NCI-H128 (cell line): ENCODE results near the gene TRRAP.
"Not testable (repeated sequence)": the region's sequence is repeated elsewhere in the genome, so short reads cannot be mapped to it uniquely, and the experiment has no call there.

Experiments
- DNase-seq: peaks from one replicate; lab custom pipeline; 2025; ENCODE audit not compliant: unreplicated experiment; lab: John Stamatoyannopoulos, UW

The TRRAP gene

GRCh38 chr7:98878365-98879197, at the start of gene TRRAP:
TSS of gene TRRAP (plus strand) at chr7:98878532. CDS start at chr7:98881151, 2,619 bp downstream.
- peak; percentile 12 for DNase-seq

- DNase-seq, result no peak
Observed at GRCh38 chr7:98830972-98831548, 47.3 kb upstream of the TRRAP start.

DNA sequence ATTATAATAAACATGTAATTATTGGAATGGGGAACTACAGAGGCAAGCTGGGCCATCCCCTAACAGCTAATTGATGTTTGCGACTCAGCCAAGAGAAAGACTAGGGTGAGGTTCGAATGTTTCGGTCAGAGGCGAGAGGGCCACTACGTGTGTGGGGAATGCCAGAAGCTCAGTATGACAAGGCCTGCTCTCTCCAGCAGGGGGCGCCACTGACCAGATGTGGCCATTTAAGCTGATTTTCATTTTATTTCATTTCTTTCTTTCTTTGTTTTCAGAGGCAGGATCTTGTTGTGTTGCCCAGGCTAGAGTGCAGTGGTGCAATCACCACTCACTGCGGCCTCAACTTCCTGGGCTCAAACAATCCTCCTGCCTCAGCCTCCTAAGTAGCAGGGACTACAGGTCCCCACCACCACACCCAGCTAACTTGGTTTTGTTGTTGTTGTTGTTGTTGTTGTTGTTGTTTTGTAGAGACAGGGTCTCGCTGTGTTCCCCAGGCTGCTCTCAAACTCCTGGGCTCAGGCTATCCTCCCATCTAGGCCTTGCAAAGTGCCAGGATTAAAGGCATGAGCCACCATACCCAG, 46.6 kb upstream of the TRRAP start:
- no peak for DNase-seq

DNA sequence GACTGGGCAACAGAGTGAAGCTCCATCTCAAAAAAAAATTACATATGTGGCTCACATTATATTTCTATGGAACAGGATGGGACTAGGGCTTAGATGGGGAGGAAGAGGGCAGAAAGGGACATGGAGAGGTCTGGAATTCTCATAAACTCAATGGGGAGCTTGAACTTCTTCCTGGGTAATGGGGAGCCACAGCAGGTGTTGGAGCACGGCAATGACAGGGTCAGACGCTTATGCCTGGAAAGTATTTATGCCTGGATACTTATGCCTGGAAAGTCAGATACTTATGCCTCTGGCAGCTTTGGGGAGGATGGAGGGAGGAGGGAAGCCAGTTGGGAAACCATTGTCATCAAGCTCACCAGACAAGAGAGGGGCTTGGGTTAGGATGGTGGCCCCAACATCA, 45.3 kb upstream of the TRRAP start:
- DNase-seq, result no peak

DNA sequence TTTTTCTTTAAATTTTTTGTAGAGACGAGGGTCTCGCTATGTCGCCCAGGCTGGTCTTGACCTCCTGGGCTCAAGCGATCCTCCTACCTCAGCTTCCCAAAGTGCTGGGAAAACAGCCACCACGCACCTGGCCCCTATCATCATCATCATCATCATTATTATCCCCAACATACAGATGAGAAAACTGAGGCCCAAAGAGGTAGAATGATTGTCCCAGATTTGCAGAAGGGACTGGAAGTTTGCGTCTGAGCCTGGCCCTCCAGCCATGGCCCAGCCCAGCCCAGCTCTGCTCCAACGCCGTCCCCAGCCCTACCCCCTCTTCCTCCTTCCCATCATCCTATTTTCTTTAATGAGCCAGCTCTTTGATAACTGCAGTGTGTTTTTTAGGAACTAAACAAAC, 43.4 kb upstream of the TRRAP start:
- no peak for DNase-seq

DNA sequence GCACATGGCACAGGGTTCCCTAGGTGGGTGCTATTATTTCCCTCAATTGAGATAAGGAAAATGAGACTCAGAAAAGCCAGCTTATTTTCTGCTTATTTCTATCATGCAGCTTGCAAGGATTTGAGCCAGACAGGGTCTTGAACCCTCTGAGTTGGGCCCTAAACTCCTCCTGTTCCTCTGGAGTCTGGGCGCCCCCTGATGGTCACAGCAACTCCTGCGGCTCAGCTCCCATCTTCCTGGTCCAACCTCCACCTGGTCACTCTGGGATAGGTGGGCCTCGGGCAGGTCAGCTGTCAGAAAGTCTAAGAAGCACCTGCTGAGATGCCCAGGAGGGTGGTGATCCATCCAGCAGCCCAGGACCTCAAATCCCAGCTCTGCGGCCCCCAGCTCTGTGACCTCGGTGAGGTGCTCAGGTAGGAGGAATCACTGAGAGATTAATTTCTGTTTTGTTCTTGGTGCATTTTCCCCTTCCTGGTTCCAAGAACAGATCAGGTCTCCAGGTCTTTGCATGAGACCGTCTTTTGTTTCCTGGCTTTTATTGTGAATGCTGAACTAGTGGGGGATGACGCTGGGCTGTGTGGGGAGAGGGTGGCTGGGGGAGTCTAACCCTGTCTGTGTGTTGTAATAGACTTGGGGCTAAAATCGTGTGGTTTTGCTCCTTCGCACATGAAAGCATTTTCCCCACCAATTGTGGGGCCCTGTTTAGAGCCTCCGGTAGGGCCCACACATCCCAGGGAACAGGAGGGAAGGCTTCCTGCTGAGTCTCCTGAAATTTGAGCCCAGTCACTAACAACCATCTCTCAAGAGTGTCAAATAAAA, 41.3 kb upstream of the TRRAP start:
- DNase-seq, result peak; percentile 68

DNA sequence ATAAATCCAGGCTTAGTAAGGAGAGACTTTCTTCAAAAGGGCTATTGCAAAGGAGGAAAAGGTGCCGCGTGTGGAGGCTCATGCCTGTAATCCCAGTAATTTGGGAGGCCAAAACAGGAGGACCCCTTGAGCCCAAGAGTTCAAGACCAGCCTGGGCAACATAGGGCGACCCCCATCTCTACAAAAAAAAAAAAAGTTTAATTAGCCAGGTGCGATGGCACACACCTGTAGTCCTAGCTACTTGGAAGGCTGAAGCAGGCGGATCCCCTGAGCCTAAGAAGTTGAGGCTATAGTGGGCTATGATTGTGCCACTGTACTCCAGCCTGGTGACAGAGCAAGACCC, 40.7 kb upstream of the TRRAP start:
- no peak for DNase-seq

GRCh38 chr7:98840096-98840495, 38.2 kb upstream of the TRRAP start:
- no peak for DNase-seq

GRCh38 chr7:98840722-98841121, 37.6 kb upstream of the TRRAP start:
- DNase-seq, result no peak

GRCh38 chr7:98841179-98841997, 36.9 kb upstream of the TRRAP start:
- DNase-seq, result no peak

GRCh38 chr7:98842552-98842951, 35.8 kb upstream of the TRRAP start:
- DNase-seq, result not testable (repeated sequence)

- DNase-seq, result no peak
Observed at GRCh38 chr7:98848918-98849317, 29.4 kb upstream of the TRRAP start.

- no peak for DNase-seq
Observed at GRCh38 chr7:98852826-98853225, 25.5 kb upstream of the TRRAP start.

GRCh38 chr7:98855610-98856422, 22.5 kb upstream of the TRRAP start:
- no peak for DNase-seq

DNA sequence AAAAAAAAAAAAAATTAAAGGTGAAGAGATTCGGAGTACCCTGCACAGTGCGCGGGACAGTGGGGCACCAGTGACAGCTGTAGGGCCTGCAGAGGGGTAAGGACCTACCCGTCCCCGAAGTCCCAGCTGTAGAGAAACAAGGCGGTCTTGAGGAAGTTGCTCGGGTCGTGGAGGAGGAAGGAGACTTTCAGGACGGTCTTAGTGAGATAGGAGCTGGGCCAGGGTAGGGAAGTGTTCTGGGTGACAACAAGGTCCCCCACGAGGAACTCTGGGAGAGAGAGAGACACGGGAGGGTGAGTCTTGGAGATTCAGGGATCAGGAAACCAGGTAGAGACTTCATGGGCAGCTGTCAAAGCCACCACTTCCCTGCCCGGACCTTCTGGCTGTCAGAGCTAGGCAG, 18.3 kb upstream of the TRRAP start:
- no peak for DNase-seq

DNA sequence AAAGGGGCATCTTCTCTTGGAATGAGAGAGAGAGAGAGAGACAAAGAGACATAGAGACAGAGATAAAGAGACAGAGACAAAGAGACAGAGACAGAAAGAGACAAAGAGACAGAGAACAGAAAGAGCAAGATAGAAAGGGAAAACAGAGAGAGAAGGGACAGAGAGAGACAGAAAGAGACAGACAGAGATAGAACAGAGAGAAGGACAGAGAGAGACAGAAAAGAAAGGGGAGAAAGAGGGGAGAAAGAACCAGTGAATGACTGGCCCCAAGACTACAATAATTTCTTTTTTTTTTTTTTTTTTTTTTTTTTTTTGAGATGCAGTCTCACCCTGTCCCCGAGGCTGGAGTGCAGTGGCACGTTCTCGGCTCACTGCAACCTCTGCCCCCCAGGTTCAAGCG, 16.1 kb upstream of the TRRAP start:
- no peak for DNase-seq

- DNase-seq, result no peak
Observed at GRCh38 chr7:98862716-98863420, 15.5 kb upstream of the TRRAP start.

DNA sequence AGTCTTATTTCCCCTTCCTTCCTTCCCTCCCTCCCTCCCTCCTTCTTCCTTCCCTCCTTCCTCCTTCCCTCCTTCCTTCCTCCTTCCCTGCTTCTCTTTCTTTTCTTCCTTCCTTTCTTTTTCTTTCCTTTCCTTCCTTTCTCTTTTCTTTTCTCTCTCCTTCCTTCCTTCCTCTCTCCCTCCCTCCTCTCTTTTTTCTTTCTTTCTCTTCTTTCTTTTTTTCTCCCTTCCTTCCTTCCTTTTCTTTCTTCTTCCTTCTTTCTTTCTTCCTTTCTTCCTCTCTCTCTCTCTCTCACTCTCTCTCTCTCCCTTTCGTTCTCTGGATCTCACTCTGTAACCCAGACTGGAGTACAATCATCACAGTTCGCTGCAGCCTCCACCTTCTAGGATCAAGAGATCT, 14.7 kb upstream of the TRRAP start:
- DNase-seq, result no peak

- no peak for DNase-seq
Observed at GRCh38 chr7:98864731-98865453, 13.4 kb upstream of the TRRAP start.
